GM19455 (cell line): ENCODE results near the gene MUC5B.

Experiments
- ATAC-seq: cut with Tn5 transposase; IDR thresholded peaks from one replicate; pipeline ENCODE4 v1.9.1; 2021; ENCODE audit not compliant: unreplicated experiment

Gene MUC5B

DNA sequence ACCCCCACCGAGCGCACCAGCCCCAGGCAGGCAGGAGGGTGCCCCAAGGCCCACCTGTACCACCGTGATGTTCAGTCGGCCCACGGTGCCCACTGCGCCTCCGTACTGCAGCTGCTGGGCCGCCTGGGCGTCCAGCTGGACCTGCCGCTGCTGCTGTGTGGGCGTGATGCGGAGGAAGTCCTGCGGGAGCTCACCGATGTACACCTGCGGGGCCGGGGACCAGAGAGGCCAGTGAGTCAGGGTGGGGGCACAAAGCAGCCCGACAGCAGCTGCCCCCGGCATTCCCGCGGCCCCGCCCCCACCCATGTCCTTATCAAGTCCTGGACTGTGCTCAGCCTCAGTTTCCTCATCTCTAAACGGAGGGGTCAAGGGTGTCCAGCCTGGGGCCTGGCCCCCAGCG, 72.7 kb downstream of the MUC5B start:
- ATAC-seq, result no peak

DNA sequence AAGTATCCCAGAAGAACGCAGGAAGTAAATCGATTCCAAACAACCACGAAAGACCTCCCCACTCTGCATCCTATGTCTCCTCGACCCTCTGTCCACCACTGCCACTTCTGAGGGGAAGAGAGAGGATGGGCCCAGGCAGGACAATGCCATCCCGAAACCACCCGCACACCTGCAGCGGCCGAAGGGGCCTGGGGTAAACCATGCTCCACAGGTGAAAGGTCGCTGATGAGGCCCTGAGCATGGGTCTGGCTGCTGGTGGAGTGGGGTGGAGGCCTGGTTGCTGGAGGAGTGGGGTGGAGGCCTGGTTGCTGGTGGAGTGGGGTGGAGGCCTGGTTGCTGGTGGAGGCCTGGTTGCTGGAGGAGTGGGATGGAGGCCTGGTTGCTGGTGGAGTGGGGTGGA, 73.4 kb downstream of the MUC5B start:
- no peak for ATAC-seq

DNA sequence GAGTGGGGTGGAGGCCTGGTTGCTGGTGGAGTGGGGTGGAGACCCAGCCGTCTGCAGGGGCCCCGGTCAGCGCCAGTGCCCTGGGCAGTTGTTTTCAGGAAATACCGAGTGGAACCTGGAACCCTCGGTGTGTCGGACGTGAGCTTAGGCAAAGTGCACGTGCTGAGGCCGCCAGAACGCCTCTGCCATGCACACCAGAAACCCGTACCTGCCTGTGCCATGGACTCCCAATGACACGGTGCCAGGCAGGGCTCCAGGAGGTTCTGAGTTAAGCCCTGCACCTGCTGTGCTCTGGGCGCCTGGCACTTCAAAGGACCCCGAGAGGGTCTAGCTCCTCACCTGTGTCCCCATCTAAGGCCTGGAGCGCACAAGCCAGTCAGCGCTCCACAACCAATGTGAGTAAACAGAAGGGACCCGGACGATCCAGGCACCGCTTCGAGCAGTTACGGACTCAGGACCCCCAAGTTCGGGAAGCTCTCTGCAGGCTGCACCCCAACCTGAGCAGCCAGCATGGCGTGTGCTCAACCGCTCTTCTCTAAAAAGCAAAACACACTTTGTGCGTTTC, 74.2 kb downstream of the MUC5B start:
- no peak for ATAC-seq

DNA sequence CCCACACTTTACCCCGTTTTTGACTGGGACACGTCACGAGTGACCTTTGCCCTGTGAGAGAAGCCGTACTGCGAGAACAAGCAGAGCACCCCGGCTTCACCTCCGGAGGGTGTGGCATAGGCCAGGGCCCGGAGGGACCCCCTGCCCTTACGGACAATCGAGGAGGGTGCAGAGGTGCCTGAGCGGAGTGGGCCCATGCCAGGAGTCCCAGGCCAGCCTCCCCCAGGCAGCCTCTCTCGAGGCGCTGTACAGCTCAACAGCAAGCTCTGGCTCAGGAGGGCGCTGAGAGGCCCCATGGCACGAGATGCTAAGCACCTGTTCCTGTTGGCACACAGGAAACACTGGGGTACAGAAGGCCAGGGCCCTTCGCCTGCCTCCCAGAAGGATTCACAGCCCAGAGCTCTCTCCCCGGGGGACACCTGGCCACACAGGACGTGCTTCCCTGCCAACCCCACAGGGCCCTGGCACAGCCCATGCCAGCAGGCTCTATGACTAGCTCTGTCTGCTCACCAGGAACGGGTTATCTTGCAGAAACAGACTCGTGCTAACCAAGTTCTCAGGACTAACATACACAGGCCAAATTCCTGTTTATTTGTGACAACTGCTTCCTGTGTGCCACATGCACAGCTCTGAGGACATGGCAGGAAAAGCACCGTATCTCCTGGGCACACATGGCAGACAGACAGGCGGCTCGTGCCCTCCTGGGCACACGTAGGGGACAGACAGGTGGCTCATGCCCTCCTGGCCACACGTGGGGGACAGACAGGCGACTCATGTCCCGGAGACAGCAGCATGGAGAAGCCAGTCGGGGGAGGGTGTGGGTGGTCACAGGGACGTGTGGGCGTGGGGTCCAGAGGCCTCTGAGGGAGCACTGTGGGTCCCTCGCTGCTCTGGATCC, 75.0 kb downstream of the MUC5B start:
- ATAC-seq, result no peak

GRCh38 chr11:1298695-1299492, 76.0 kb downstream of the MUC5B start:
- no peak for ATAC-seq

- no peak for ATAC-seq
Measured at GRCh38 chr11:1299621-1300020, 76.8 kb downstream of the MUC5B start.

GRCh38 chr11:1300121-1300520, 77.3 kb downstream of the MUC5B start:
- ATAC-seq, result no peak

- ATAC-seq, result no peak
Measured at GRCh38 chr11:1300569-1301187, 77.8 kb downstream of the MUC5B start.

DNA sequence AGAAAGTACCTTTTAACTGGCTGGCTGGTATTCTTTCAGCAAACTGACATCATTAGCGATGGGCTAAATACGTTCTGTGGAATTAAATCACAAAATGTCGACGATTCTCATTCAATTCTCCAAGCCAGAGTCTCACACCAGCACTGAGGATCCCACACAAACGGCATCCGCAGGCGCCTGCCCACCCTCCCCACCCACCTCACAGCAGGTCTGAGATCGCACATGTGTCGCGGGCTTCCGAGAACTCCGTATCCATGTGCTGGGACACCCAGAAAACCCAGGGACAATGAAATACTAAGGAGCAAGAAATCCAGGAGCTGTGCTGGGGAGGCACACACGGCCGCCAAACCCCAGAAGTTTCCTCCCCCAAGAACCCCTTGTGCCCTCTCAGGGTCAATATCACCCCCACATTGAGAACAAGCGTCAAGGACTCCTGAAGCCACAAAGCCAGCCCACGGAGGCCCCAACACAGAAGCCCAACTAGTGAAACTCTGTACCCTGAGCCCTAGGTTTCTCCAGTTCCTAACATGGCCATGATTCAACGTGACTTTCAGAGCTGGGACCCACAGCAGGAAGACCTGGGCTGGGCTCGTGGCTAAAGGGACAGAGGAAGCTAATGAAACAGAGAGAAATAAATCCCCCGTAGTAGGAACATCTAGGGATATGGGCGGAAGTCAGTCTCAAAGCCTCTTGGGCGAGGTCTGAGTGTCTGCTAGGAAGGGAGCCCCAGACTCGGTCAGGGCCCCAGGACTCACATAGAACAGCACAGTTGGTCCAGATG, 78.5 kb downstream of the MUC5B start:
- no peak for ATAC-seq

DNA sequence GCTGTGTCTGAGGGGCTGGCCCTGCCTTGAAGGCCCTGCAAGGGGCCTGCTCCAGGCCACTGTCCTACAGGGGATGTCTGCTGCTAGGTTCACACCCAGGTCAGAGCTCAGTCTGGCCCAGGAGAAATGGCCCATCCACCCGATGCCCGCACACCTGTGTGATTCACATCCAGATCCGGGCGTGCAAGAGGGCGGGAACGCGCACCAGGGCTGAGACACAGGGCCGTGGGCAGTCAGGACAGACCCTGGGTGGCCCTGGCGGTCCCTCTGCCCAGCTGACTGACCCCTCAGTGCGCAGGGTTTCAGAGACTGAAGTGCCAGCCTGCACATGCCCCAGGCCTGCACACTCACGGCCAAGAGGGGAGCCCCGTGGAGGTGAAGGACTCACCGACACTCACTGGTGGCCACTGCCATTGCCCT, 79.2 kb downstream of the MUC5B start:
- no peak for ATAC-seq

- ATAC-seq, result no peak
Measured at GRCh38 chr11:1302461-1303125, 79.7 kb downstream of the MUC5B start.

DNA sequence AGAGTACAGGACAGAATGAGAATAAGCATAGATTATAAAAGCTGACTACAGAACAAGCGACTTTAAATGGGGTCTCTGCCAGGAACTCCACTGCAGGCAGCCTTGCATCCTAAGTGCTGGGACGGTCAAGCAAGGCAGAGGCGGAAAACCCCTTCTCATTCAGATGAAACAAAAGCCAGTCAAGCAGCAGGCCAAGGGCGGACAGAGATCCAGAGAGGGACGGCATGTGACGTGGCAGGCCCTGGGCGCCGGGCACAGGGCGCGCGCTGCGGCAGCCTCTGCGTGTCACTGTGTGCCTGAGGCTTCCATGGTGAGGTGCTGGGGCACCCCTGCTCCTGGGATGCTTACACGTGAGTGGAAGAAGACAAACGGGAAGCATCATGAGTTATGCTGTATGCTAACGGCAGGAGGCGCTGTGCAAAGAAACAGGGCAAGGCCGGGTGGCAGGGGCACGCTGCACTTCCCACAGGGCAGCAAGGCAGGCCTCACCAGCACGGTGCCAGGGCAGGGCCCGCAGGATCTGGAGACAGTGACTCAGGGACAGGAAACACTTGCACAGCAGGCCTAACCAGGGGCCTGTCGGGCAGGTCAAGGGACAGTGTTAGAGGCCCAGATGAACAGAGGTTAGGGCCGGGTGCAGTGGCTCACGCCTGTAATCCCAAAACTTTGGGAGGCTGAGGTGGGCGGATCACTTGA, 80.4 kb downstream of the MUC5B start:
- ATAC-seq, result no peak

GRCh38 chr11:1303973-1304372, 81.1 kb downstream of the MUC5B start:
- no peak for ATAC-seq

- ATAC-seq, result no peak
Measured at GRCh38 chr11:1304380-1304779, 81.5 kb downstream of the MUC5B start.

- no peak for ATAC-seq
Measured at GRCh38 chr11:1305063-1305495, 82.2 kb downstream of the MUC5B start.

DNA sequence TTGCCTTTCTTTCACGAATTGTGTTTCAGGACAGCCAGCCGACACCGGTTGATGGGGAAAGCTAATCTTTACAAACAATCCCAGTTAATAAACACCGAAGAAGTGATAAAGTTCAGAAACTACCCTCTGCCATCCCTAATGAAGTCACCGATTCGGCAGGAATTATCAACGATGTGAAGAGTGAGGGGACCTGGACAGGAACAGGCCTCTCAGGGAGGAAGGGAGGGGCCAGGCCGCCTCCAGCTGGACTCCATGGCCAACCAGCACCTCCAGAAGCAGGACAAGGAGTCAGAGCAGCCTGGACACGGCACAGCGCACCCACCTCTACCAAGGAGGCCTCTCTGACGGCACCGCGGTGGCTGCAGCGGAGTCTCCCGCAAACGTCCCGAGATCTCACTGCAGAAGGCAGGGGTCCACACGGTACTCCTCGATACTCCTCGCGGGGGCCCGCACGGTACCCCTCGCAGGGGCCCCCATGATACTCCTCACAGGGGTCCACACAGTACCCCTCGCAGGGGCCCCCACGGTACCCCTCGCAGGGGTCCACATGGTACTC, 82.7 kb downstream of the MUC5B start:
- no peak for ATAC-seq

DNA sequence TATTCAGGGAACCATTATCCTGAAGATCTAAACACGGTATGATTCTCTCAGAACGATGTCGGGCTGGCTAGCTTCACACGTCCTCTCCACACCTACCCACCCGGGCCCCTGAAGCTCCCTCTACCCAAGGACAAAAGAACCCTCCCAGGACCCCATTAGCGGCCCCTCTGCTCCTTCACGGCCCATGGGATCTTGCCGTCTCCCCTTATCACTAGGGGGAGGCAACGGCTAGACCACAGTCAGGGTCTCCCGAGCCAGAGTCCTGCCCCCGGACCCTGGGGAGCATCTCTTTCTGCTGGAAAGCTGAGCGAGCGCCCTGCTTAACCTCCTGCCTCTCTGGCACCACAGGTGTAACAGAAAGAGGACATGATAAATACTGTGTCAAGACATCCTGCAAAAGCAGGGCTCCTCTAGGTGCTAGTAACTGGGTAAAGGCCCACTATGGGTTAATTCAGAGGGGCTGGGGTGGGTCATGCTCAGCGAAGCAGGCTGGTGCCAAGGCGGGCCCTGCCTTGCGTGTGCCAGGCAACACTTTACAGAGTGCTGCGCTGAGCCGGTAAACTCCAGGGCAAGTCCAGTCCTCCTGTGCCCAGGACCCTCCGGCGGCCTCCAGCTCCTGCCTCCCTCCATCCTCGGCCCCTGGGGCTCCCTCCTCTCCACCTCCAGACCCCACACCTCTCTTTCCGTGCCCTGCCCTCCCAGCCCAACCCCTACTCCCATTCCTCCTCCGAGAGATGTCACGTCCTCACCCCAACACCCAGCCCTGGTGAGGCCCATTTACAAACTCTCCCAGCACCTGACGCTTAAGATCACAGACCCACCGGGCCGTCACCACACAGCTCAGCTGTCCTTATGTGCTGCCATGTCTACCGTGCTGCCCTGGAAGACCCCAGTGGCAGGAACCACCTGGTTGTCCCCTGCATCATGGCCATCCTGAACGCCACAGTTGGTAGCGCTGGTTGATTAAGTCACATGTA, 83.6 kb downstream of the MUC5B start:
- ATAC-seq, result no peak
